Endodermal cell (in vitro differentiated cells): ENCODE measurements around the gene LIPI. TPM values are rescaled to one million over a fixed set of nuclear protein-coding genes. Genes with fewer than 3 reads are reported as not detected.
A peak's percentile ranks its signal among the peaks of the same experiment; 100 is the strongest.

Experiments used
- DNase-seq: peaks from one replicate; pipeline ENCODE4 v3.0.0-alpha.2; 2017
- H3K27ac ChIP-seq: 2 replicates; pipeline ENCODE4 v1.5.1; 2013; ENCODE audit warnings: mild to moderate bottlenecking, low read depth, low read length, moderate library complexity
- H3K27me3 ChIP-seq: 2 replicates; pipeline ENCODE4 v1.6.1; 2013; ENCODE audit warnings: mild to moderate bottlenecking, low read length, moderate library complexity; ENCODE audit not compliant: insufficient read depth, control insufficient read depth, poor library complexity, severe bottlenecking
- H3K36me3 ChIP-seq: 2 replicates; pipeline ENCODE4 v1.7.0; 2013; ENCODE audit warnings: mild to moderate bottlenecking, low read length, moderate library complexity; ENCODE audit not compliant: control insufficient read depth, insufficient read depth
- H3K4me1 ChIP-seq: one replicate; pipeline ENCODE4 v1.7.0; 2013; ENCODE audit warnings: low read length; ENCODE audit not compliant: control insufficient read depth, insufficient read depth
- H3K4me3 ChIP-seq: 2 replicates; pipeline ENCODE4 v1.5.1; 2013; ENCODE audit warnings: mild to moderate bottlenecking, low read length, moderate library complexity
- H3K9ac ChIP-seq: 2 replicates; pipeline ENCODE4 v1.6.1; 2013; ENCODE audit warnings: mild to moderate bottlenecking, low read length, moderate library complexity; ENCODE audit not compliant: poor library complexity, severe bottlenecking; ENCODE audit errors: extremely low read depth
- H3K9me3 ChIP-seq: 2 replicates; pipeline ENCODE4 v1.6.1; 2013; ENCODE audit warnings: mild to moderate bottlenecking, low read length, moderate library complexity; ENCODE audit not compliant: control insufficient read depth
- H3K27ac Mint-ChIP-seq: 2 replicates; pipeline ENCODE4 v1.8.0; 2020; ENCODE audit warnings: mixed read lengths
- H3K27me3 Mint-ChIP-seq: 2 replicates; pipeline ENCODE4 v1.8.0; 2021; ENCODE audit warnings: mild to moderate bottlenecking, mixed read lengths; ENCODE audit not compliant: insufficient read depth
- H3K36me3 Mint-ChIP-seq: 2 replicates; pipeline ENCODE4 v1.8.0; 2020; ENCODE audit warnings: low read depth, mixed read lengths
- H3K4me1 Mint-ChIP-seq: 2 replicates; pipeline ENCODE4 v1.8.0; 2020; ENCODE audit warnings: mixed read lengths
- H3K4me3 Mint-ChIP-seq: 2 replicates; pipeline ENCODE4 v1.8.0; 2020; ENCODE audit warnings: mild to moderate bottlenecking, moderate library complexity, mixed read lengths
- H3K9me3 Mint-ChIP-seq: 2 replicates; pipeline ENCODE4 v1.8.0; 2020; ENCODE audit warnings: mild to moderate bottlenecking, mixed read lengths
- WGBS, 2 experiments: methylation state at CpG; one replicate each; pipeline versions ENCODE4 v1.1.5 to v1.1.7; 2013; ENCODE audit warnings: missing lambda C conversion rate in 2 of 2, mixed read lengths in 1 of 2; ENCODE audit not compliant: insufficient coverage in 1 of 2, insufficient read length in 1 of 2; 5-methylcytosine and 5-hydroxymethylcytosine counted together
- long read RNA-seq, 4 experiments: library from polyadenylated mRNA in 2 of 4; library from RNA in 1 of 4; library from capped mRNA in 1 of 4; stranded (forward) in 3 of 4; unstranded in 1 of 4; transcript quantifications; one replicate each; pipeline ENCODE4 v2.0.0, GENCODE V29; 2020 to 2021; ENCODE audit warnings: inconsistent platforms in 1 of 4
- polyA plus RNA-seq, 2 experiments: library from polyadenylated mRNA; stranded (reverse); fragments of 50-300 nt; gene quantifications; one replicate each; pipeline ENCODE4 v1.2.3, GENCODE V29; 2013
- total RNA-seq, 2 donors: library from RNA; stranded (reverse); fragmentation: NEBNext Ultra II Directional in 1 of 2; extraction: Animal tissue kit (Norgen Biotek cat#: 25700) in 1 of 2; gene quantifications; 2 replicates in 1 of 2; 3 replicates in 1 of 2; pipeline ENCODE4 v1.2.1, GENCODE V29; 2021
- TF ChIP-seq, protein P1 (sequence below): fragments of 200-600 bp; sonication (generic); conservative IDR thresholded peaks from 2 replicates; pipeline ENCODE4 v1.5.0; 2021; ENCODE audit warnings: antibody characterized with exemption, mild to moderate bottlenecking

Gene LIPI
- total RNA-seq, result not detected
- not detected for polyA plus RNA-seq (2013, experiment 1 of 2)
- polyA plus RNA-seq (2013, experiment 2 of 2), result not detected
- long read RNA-seq, experiment 1, result 0 reads
- long read RNA-seq, experiment 2, result 0 reads
- long read RNA-seq, experiment 3, result 0 reads
- long read RNA-seq, experiment 4, result 0 reads

GRCh38 chr21:14210738-14211137, at the start of gene LIPI:
Gene LIPI, minus strand, starts transcription at chr21:14210955. Its CDS starts 110 bp downstream, at chr21:14210845.
- no peaks in the 10 kb centered on the region for H3K36me3 ChIP-seq
- no peak within 1 kb of the TSS for H3K27ac ChIP-seq
- H3K4me1 ChIP-seq, result no peaks in the 10 kb centered on the region
- peaks cover 10% of the 10 kb centered on the region for H3K27me3 ChIP-seq
- Mint-ChIP-seq H3K9me3 (peaks cover 5% of the 10 kb centered on the region), H3K4me3 (no peak within 1 kb of the TSS), H3K4me1 (no peaks in the 10 kb centered on the region), H3K27ac (no peak within 1 kb of the TSS), H3K36me3 (no peaks in the 10 kb centered on the region), H3K27me3 (peaks cover under 1% of the 10 kb centered on the region)
- no peak within 1 kb of the TSS for H3K9ac ChIP-seq
- no peak within 1 kb of the TSS for H3K4me3 ChIP-seq
- TF ChIP-seq, protein P1, sequence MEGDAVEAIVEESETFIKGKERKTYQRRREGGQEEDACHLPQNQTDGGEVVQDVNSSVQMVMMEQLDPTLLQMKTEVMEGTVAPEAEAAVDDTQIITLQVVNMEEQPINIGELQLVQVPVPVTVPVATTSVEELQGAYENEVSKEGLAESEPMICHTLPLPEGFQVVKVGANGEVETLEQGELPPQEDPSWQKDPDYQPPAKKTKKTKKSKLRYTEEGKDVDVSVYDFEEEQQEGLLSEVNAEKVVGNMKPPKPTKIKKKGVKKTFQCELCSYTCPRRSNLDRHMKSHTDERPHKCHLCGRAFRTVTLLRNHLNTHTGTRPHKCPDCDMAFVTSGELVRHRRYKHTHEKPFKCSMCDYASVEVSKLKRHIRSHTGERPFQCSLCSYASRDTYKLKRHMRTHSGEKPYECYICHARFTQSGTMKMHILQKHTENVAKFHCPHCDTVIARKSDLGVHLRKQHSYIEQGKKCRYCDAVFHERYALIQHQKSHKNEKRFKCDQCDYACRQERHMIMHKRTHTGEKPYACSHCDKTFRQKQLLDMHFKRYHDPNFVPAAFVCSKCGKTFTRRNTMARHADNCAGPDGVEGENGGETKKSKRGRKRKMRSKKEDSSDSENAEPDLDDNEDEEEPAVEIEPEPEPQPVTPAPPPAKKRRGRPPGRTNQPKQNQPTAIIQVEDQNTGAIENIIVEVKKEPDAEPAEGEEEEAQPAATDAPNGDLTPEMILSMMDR, result no peak
- DNase-seq, result no peak
- 72% methylated on average over 1 of the region's 1 CpG; no CpG with 5 or more reads in 1 of the 2 experiments for WGBS, 2 experiments
- no peaks in the 10 kb centered on the region for H3K9me3 ChIP-seq

GRCh38 chr21:14260174-14260764, 49.5 kb upstream of the LIPI start:
- H3K4me3 ChIP-seq, result no peak overlapping the region
- no peaks in the 10 kb centered on the region for H3K4me1 ChIP-seq
- H3K9me3 Mint-ChIP-seq, result no peaks in the 10 kb centered on the region
- TF ChIP-seq, protein P1, result no peak
- no peaks in the 10 kb centered on the region for H3K4me1 Mint-ChIP-seq
- H3K27ac ChIP-seq, result no peak overlapping the region
- no peak overlapping the region for H3K9ac ChIP-seq
- no peak for DNase-seq
- no CpG with 5 or more reads among the region's 1 CpG for WGBS, 2 experiments
- H3K27me3 Mint-ChIP-seq, result no peaks in the 10 kb centered on the region
- no peaks in the 10 kb centered on the region for H3K36me3 Mint-ChIP-seq
- H3K36me3 ChIP-seq, result no peaks in the 10 kb centered on the region
- H3K27me3 ChIP-seq, result no peaks in the 10 kb centered on the region
- H3K4me3 Mint-ChIP-seq, result no peak overlapping the region
- no peaks in the 10 kb centered on the region for H3K9me3 ChIP-seq
- no peak overlapping the region for H3K27ac Mint-ChIP-seq

- Mint-ChIP-seq H3K9me3 (no peaks in the 10 kb centered on the region), H3K36me3 (no peaks in the 10 kb centered on the region), H3K27ac (no peak overlapping the region), H3K4me3 (no peak overlapping the region), H3K4me1 (no peaks in the 10 kb centered on the region), H3K27me3 (no peaks in the 10 kb centered on the region)
- no peak for DNase-seq
- TF ChIP-seq, protein P1, result peak; percentile 82
- 37 to 60% methylated on average over 1 to 2 of the region's 3 CpGs for WGBS, 2 experiments
- no peak overlapping the region for H3K4me3 ChIP-seq
- H3K4me1 ChIP-seq, result no peaks in the 10 kb centered on the region
- H3K9ac ChIP-seq, result no peak overlapping the region
- H3K27me3 ChIP-seq, result no peaks in the 10 kb centered on the region
- H3K9me3 ChIP-seq, result no peaks in the 10 kb centered on the region
- H3K27ac ChIP-seq, result no peak overlapping the region
- H3K36me3 ChIP-seq, result no peaks in the 10 kb centered on the region
Measured at GRCh38 chr21:14259747-14260146, 49.0 kb upstream of the LIPI start.
